H1 (cell line): ENCODE results near the gene KRTAP4-5. TPM values are rescaled to one million over a fixed set of nuclear protein-coding genes. Genes with fewer than 3 reads are reported as not detected.

ENCODE experiments used
- HDAC2 ChIP-seq, 2 experiments: fragments of 300-600 bp in 1 of 2; sonication (generic) in 1 of 2; IDR thresholded peaks; 2 replicates each; pipeline ENCODE4 v1.6.1; 2011 to 2012; ENCODE audit warnings: low read depth in 2 of 2, low read length in 2 of 2, mild to moderate bottlenecking in 2 of 2, moderate library complexity in 2 of 2, borderline replicate concordance in 1 of 2, inconsistent platforms in 1 of 2
- polyA plus RNA-seq, 7 experiments: library from polyadenylated mRNA; depleted of rRNA in 3 of 7; stranded (reverse) in 5 of 7; unstranded in 2 of 7; fragments of >200 nt in 5 of 7; fragments of 200-250 nt in 2 of 7; gene quantifications; 1 replicate in 5 of 7; 2 replicates in 1 of 7; 4 replicates in 1 of 7; pipeline versions ENCODE4 v1.2.1 to v1.2.3, GENCODE V29; 2011 to 2013; ENCODE audit warnings: missing spikeins in 2 of 7, mixed read lengths in 2 of 7
- total RNA-seq: library from RNA; stranded (reverse); fragmentation: NEBNext Ultra II Directional; extraction: Animal tissue kit (Norgen Biotek cat#: 25700); gene quantifications from 2 replicates; pipeline ENCODE4 v1.2.1, GENCODE V29; 2021

KRTAP4-5 gene
- total and polyA plus RNA-seq, 2 of the 8 experiments (the other 6 are each of a cell fraction or from before 2014, with no cell fraction given), result not detected

GRCh38 chr17:41151525-41151924 is 1.9 kb upstream of the KRTAP4-5 start (continued):
- no peak for TF ChIP-seq HDAC2 (IDR thresholded peaks at IDR 0.05; ENCODE audit: borderline replicate concordance in 1 of 2, low read depth in 2 of 2, low read length in 2 of 2)
